SIG-M5 treated with dmso at 0.1 percent for 504 hours (cell line): Measurements from ENCODE around the gene GUSB.
"Not testable (repeated sequence)": the region's sequence is repeated elsewhere in the genome, so short reads cannot be mapped to it uniquely, and the experiment has no call there.

Source experiments
- DNase-seq: peaks from one replicate; lab custom pipeline; 2025; ENCODE audit not compliant: unreplicated experiment; lab: John Stamatoyannopoulos, UW

GUSB gene

GRCh38 chr7:65981965-65982792 is at the start of gene GUSB:
Gene GUSB (minus strand): TSS chr7:65982213. CDS start chr7:65982183, 30 bp downstream.
- peak; percentile 82 for DNase-seq

- DNase-seq: not testable (repeated sequence)
Observed at GRCh38 chr7:66028342-66028741, 46.3 kb upstream of the GUSB start.

- DNase-seq: no peak
Observed at GRCh38 chr7:66016131-66016461, 34.1 kb upstream of the GUSB start.

DNA sequence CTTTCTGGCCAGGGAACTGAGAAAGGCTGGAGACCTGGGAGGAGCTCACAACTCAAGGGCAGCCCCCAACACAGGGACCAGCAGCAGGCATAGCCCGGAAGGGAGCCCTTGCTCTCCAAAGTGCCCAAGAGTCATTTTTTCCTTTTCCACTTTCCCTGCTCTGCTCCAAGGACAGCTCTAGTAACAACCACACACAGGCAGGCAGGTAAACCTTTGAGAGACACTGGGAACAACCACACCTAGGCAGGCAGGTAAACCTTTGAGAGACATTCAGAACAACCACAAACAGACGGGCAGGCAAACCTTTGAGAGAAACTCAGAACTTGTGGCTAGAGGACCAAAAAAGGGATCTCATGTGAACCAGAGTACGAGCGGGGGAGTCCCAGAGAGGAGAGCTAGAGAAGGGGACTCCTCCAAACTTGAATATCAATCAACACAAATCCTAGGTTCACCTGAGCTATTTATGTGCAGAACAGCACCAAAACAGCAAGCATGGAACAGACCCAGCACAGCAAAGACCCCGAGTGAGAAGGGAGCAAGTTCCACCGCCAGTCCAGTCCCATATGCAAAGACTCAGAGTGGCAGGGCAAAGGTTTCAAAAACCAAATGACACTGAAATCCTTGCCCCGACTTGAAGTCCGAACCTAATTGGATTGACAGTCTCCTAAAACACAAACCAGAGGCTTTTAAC is 33.6 kb upstream of the GUSB start:
- DNase-seq: no peak

DNA sequence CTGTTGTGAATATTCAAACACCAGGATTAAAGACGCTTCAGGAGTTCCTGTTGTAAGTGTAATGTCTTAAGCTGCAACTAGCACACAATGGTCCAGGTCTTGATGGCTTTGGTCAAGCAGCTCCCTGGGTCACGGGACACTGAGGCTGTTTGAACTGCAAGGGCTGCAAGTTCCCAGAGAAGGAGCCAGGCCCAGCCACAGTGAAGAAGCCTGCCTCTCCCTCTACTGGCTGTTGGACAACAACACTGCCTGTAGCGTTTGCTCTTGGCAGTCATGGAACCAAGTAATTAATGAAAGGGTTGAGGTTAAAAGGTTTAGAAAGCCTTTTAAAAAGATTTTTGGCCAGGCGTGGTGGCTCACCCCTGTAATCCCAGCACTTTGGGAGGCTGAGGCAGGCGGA is 31.9 kb upstream of the GUSB start:
- DNase-seq: peak; percentile 33

GRCh38 chr7:66007232-66007631 is 25.2 kb upstream of the GUSB start:
- no peak for DNase-seq

- not testable (repeated sequence) for DNase-seq
Observed at GRCh38 chr7:66005115-66005671, 23.2 kb upstream of the GUSB start.

GRCh38 chr7:66000823-66001417 is 18.9 kb upstream of the GUSB start:
- not testable (repeated sequence) for DNase-seq

- not testable (repeated sequence) for DNase-seq
Observed at GRCh38 chr7:65994984-65995383, 13.0 kb upstream of the GUSB start.

DNA sequence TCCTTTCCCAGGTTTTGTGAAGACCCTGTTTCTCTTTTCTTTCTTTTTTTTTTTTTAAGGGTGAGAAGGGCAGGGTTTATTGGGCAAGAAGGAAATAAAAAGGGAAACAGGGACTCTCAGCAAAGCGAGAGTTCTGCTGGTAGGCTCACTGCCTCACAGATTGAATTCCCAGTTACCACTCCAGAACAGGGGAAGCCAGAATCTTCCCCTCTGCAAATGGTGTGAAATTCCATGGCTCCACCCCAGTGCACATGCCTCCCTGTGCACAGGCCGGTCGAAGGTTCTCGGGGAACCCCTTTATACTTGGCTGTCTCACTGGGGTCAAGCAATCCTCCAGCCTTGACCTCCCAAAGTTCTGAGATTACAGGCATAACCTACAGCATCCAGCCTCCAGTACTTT is 10.5 kb upstream of the GUSB start:
- DNase-seq: no peak

DNA sequence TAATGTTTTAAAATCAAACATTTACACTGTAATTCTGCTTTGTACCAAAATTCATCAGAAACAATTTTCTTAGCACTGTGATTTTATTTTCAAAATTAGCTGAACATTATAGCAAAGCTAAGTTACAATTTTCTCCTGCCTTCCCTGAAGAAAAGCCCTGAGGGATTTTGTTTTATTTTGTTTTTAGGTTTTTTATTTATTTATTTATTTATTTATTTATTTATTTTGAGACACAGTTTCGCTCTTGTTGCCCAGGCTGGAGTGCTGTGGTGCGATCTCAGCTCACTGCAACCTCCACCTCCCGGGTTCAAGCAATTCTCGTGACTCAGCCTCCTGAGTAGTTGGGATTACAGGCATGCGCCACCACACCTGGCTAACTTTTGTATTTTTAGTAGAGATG is 9.8 kb upstream of the GUSB start:
- DNase-seq: not testable (repeated sequence)

DNA sequence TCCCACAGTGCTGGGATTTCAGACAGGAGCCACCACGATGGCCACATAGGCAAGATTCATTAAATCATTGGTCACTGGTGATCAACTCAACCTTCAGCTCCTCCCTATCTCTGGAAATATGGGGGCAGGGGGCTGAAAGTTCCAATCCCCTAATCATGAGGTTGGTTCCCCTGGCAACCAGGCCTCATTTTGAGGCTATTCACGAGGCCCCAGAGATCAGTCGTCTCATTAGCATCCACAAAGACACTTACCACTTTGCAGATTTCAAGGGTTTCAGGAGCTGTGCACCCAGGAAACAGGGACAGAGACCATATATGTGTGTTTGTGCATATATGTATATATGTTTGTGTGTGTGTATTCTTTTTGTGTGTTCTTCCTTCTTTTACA is 7.7 kb upstream of the GUSB start:
- no peak for DNase-seq

- not testable (repeated sequence) for DNase-seq
Observed at GRCh38 chr7:65988503-65988902, 6.5 kb upstream of the GUSB start.

DNA sequence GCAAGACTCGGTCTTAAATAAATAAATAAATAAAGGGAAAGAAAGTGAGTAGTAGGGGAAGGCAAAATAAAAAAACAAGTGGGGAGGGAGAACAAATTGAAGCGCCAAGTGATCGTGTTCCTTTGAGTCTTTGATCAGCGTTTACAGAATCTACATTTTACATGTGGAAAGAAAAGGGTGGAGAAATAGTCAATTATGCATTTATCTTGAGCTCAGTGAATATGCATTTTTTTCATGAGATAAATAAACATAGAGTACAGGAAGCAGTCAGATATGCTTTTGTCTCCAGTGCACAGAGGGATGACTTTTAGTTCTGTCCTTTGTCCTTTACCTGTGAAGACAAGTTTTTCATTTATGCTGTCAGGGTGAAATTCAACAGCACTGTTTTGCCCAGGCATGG is 6.1 kb upstream of the GUSB start:
- DNase-seq: no peak

DNA sequence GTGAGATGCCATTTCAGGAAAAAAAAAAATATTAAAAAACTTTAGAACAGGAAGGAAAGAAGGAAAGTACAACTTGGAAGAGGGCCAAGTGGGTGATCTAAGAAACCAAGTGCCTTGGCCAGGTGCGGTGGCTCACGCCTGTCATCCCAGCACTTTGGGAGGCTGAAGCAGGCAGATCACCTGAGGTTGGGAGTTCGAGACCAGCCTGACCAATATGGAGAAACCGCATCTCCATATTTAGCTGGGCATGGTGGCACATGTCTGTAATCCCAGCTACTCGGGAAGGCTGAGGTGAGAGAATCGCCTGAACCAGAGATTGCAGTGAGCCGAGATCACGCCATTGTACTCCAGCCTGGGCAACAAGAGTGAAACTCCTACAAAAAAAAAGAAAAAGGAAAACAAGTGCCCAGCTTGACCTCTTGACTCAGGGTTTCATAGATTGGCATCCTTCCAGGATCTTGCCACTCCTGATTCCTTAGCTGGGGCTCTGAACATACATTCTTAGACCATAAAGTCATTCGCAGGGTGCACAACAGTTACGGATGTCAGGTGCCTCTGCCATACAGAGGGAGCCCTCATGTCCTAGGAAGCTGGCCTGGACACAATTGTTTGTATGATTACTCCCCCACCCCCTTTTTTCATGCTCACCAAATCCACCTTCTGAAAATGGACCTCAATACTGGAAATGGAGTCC is 2.1 kb upstream of the GUSB start:
- peak; percentile 36 for DNase-seq

DNA sequence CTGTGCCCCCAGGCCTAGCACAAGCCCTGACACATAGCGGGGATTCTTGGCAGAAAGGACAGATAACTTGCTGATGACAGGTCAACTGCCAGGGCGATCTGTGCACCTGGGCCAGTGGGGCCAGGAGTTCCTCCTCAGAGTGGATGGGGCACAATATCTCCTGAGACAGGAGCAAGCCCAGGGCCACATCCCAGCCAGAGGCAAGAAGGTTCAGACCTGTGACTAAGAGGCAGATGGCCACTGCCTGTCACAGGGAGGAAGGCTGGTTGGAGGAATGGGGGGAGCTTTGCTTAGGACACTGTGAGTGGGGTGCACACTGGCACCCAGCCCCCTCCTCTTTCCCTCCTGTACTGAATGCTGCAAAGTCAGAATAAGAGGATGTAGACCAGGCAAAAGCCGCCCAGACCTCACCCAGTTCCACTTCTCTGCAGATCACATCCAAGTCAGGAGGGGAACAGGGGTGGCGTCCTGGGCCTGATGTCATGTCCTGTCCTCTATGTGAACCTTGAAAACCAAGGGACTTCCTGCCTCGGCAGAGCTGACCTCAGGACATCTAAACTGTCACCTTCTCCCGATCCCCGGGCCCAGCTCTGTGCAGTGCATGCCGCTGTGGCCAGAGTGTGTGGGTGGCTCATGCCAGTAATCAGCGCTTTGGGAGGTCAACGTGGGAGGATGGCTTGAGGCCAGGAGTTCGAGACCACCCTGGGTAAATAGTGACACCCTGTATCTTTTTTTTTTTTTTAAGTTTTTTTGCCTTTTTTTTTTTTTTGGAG is 1.3 kb downstream of the GUSB start:
- DNase-seq: peak; percentile 91

GRCh38 chr7:65979583-65980477 is 2.2 kb downstream of the GUSB start:
- DNase-seq: no peak

GRCh38 chr7:65978891-65979582 is 3.0 kb downstream of the GUSB start:
- no peak for DNase-seq

DNA sequence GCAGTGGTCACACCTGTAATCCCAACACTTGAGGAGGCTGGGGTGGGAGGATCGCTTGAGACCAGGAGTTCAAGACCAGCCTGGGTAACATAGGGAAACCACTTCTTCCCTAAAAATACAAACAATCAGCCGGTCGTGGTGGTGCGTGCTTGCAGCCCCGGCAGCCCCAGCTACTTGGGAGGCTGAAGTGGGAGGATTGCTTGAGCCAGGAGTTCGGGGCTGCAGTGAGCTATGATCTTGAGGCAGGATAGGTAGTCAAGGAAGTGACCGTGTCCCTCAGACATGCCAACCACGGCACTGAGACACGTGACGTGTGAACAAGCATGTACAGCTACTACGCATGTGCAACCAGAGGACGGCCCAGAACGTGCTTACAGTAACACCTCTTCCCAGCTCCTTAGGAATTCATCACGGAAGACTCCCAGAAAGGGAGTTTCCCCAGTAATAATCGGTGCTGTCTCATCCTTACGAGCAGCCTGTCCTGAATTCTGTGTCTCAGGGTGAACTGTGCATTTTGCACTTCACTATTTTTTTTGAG is 5.3 kb downstream of the GUSB start:
- no peak for DNase-seq
